DMS 273 (cell line): ENCODE measurements around the gene RPRD2.

Experiments used
- DNase-seq: peaks from one replicate; lab custom pipeline; 2025; ENCODE audit not compliant: unreplicated experiment; lab: John Stamatoyannopoulos, UW

RPRD2 gene

GRCh38 chr1:150512846-150513245 is 148.9 kb downstream of the RPRD2 start:
- no peak for DNase-seq

- DNase-seq, result peak; percentile 100
Measured at GRCh38 chr1:150513351-150513791, 149.4 kb downstream of the RPRD2 start.

DNA sequence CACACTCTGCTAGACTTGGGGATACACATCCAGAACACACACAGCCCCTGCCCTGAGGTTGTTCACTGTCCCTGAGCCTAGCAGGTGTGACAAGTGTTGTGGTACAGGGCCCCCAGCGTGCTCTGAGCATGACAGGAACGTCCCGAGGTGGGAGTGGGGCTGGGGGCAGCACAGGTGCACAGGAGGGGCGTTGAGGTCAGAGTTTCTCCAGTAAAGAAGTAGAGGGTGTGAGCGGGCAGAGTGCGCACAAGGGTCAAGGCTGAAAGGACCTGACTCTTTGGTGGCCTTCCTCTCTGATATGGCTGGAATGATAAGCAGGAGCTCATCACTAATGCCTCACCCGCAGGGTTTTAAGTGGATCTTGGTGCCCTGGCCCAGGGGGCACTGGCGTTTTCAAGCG is 150.3 kb downstream of the RPRD2 start:
- no peak for DNase-seq

- DNase-seq, result no peak
Measured at GRCh38 chr1:150514913-150515327, 151.0 kb downstream of the RPRD2 start.

DNA sequence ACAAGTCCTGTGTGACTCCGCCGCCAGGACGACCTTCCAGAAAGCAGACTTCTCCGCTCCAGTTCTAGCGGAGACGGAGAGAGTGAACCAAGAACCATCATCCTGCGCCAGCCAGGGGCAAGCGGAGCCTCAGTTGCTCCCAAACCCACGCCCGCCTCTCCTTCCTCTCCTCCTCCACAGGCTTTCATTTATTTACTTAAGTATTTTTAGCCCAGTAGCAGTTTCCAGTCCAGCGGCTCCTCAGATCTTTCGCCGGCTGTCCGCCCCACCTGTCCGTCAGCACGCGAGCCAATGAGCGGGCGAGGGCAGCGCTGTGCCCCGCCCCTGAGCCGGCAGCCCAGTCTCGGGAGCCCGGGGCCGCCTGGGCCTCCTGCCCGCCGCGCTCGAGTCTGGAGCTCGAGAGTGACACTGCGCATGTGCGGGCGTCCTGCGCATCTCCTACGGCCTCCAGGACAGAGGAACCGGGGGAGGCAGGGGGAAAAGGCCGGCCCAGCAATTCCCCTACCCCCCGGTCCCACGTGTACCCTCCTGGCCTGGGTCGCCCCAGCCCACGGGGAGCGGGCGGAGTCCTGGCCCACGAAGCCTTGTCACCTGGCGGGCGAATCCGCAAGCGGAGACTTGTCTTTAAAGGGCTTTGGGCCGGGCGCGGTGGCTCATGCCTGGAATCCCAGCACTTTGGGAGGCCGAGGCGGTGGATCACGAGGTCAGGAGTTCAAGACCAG is 151.5 kb downstream of the RPRD2 start, which contains the start of gene FALEC:
TSS of gene FALEC (plus strand) at position 425 of the 722 bp plus-strand sequence.
- DNase-seq, result peak; percentile 100

- DNase-seq, result peak; percentile 99
Measured at GRCh38 chr1:150516050-150516591, 152.2 kb downstream of the RPRD2 start.

- DNase-seq, result peak; percentile 98
Measured at GRCh38 chr1:150516616-150517015, 152.7 kb downstream of the RPRD2 start.

- no peak for DNase-seq
Measured at GRCh38 chr1:150521196-150521968, 157.4 kb downstream of the RPRD2 start.

DNA sequence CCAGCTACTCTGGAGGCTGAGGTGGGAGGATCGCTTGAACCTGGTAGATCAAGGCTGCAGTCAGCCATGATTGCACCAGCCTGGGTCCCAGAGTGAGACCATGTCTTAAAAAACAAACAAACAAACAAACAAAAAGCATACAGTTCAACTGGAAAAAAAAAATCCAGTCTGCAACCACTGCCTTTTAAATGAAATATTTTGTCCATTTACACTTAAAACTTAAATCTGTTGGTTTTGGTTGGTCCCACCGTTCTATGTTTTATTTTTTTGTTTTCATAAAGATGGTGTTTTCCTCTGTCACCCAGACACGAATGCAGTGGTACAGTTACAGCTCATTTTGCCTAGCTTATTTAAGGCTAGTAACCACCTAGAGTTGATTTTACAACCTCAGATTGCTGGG is 161.4 kb downstream of the RPRD2 start:
- DNase-seq, result no peak
